ENCODE measurements around the gene ZNF273. TPM values are rescaled to one million over a fixed set of nuclear protein-coding genes. Genes with fewer than 3 reads are reported as not detected.
"Not testable (repeated sequence)": the region's sequence is repeated elsewhere in the genome, so short reads cannot be mapped to it uniquely, and the experiment has no call there.

ZNF273 gene
- total RNA-seq = 2.6 and 3.1 TPM in 2 replicates

- DNase-seq (ENCODE audit: low read depth) (peak; percentile 79), FAIRE-seq (peak; percentile 52)
- H3K4me3 ChIP-seq (ENCODE audit: low read depth, low read length) = peak within 1 kb of the TSS; percentile 87
- H3K36me3 ChIP-seq (ENCODE audit: control insufficient read depth, insufficient read depth, low read length) = no peaks in the 10 kb centered on the region
- no peak for TF ChIP-seq CTCF (IDR thresholded peaks at IDR 0.05; ENCODE audit: insufficient read depth, low read length, severe bottlenecking)
- H3K27me3 ChIP-seq (ENCODE audit: control insufficient read depth, insufficient read depth, low read length) = no peaks in the 10 kb centered on the region
Measured at GRCh38 chr7:64902806-64903721, at the start of gene ZNF273. Gene ZNF273, plus strand, starts transcription at chr7:64903273. Its CDS starts 45 bp downstream, at chr7:64903318.

- Histone ChIP-seq H3K36me3 (ENCODE audit: control insufficient read depth, insufficient read depth, low read length) (no peaks in the 10 kb centered on the region), H3K4me3 (ENCODE audit: low read depth, low read length) (no peak overlapping the region), H3K27me3 (ENCODE audit: control insufficient read depth, insufficient read depth, low read length) (no peaks in the 10 kb centered on the region)
- TF ChIP-seq CTCF (IDR thresholded peaks at IDR 0.05; ENCODE audit: insufficient read depth, low read length, severe bottlenecking) = no peak
- no peak for DNase-seq (ENCODE audit: low read depth)
- FAIRE-seq = no peak
Measured at GRCh38 chr7:64853679-64854078, 49.4 kb upstream of the ZNF273 start.

- H3K36me3 ChIP-seq (ENCODE audit: control insufficient read depth, insufficient read depth, low read length) = no peaks in the 10 kb centered on the region
- H3K27me3 ChIP-seq (ENCODE audit: control insufficient read depth, insufficient read depth, low read length) = no peaks in the 10 kb centered on the region
- DNase-seq (ENCODE audit: low read depth) (no peak), FAIRE-seq (no peak)
- TF ChIP-seq CTCF (IDR thresholded peaks at IDR 0.05; ENCODE audit: insufficient read depth, low read length, severe bottlenecking) = no peak
- no peak overlapping the region for H3K4me3 ChIP-seq (ENCODE audit: low read depth, low read length)
Measured at GRCh38 chr7:64854969-64855368, 48.1 kb upstream of the ZNF273 start.

- DNase-seq (ENCODE audit: low read depth) = no peak
- H3K36me3 ChIP-seq (ENCODE audit: control insufficient read depth, insufficient read depth, low read length) = no peaks in the 10 kb centered on the region
- TF ChIP-seq CTCF (IDR thresholded peaks at IDR 0.05; ENCODE audit: insufficient read depth, low read length, severe bottlenecking) = no peak
- H3K27me3 ChIP-seq (ENCODE audit: control insufficient read depth, insufficient read depth, low read length) = no peaks in the 10 kb centered on the region
- FAIRE-seq = no peak
- H3K4me3 ChIP-seq (ENCODE audit: low read depth, low read length) = no peak overlapping the region
Measured at GRCh38 chr7:64863021-64863420, 40.1 kb upstream of the ZNF273 start.

GRCh38 chr7:64863530-64863929 lies 39.5 kb upstream of the ZNF273 start:
- not testable (repeated sequence) for DNase-seq (ENCODE audit: low read depth); FAIRE-seq; H3K4me3 ChIP-seq (ENCODE audit: low read depth, low read length); H3K27me3 ChIP-seq (ENCODE audit: control insufficient read depth, insufficient read depth, low read length); H3K36me3 ChIP-seq (ENCODE audit: control insufficient read depth, insufficient read depth, low read length)

GRCh38 chr7:64863969-64864368 lies 39.1 kb upstream of the ZNF273 start:
- no peak for FAIRE-seq
- no peak for DNase-seq (ENCODE audit: low read depth)
- no peak overlapping the region for H3K4me3 ChIP-seq (ENCODE audit: low read depth, low read length)
- no peak for TF ChIP-seq CTCF (IDR thresholded peaks at IDR 0.05; ENCODE audit: insufficient read depth, low read length, severe bottlenecking)
- H3K27me3 ChIP-seq (ENCODE audit: control insufficient read depth, insufficient read depth, low read length) = no peaks in the 10 kb centered on the region
- no peaks in the 10 kb centered on the region for H3K36me3 ChIP-seq (ENCODE audit: control insufficient read depth, insufficient read depth, low read length)
